GM06990 (cell line): Measurements from ENCODE around the gene HS3ST6.
A peak's percentile ranks its signal among the peaks of the same experiment; 100 is the strongest.
"Not testable (repeated sequence)": the region's sequence is repeated elsewhere in the genome, so short reads cannot be mapped to it uniquely, and the experiment has no call there.

Experiments
- DNase-seq: peaks from one replicate; pipeline ENCODE4 v3.0.0-alpha.2; 2011; ENCODE audit not compliant: insufficient read length; ENCODE audit errors: extremely low read depth
- H3K27me3 ChIP-seq: replicated peaks from 2 replicates; pipeline ENCODE4 v1.6.0; 2011; ENCODE audit warnings: low read length; ENCODE audit not compliant: control insufficient read depth, insufficient read depth
- H3K36me3 ChIP-seq: 2 replicates; pipeline ENCODE4 v1.5.1; 2011; ENCODE audit warnings: low read length; ENCODE audit not compliant: control insufficient read depth, insufficient read depth
- H3K4me3 ChIP-seq: replicated peaks from 2 replicates; pipeline ENCODE4 v1.5.1; 2011; ENCODE audit warnings: low read depth, mild to moderate bottlenecking, control low read depth, low read length
- TF ChIP-seq, protein P1 (sequence below): IDR thresholded peaks from 2 replicates; pipeline ENCODE4 v1.5.1; 2011; ENCODE audit warnings: low read length, control low read depth, mild to moderate bottlenecking, inconsistent platforms; ENCODE audit not compliant: insufficient read depth, poor library complexity, severe bottlenecking

HS3ST6 gene

GRCh38 chr16:1961651-1962067 lies 43.4 kb upstream of the HS3ST6 start:
- peak overlapping the region; percentile 13; the same call in 1 of the 2 replicates for H3K4me3 ChIP-seq
- DNase-seq: peak; percentile 25
- TF ChIP-seq, protein P1, sequence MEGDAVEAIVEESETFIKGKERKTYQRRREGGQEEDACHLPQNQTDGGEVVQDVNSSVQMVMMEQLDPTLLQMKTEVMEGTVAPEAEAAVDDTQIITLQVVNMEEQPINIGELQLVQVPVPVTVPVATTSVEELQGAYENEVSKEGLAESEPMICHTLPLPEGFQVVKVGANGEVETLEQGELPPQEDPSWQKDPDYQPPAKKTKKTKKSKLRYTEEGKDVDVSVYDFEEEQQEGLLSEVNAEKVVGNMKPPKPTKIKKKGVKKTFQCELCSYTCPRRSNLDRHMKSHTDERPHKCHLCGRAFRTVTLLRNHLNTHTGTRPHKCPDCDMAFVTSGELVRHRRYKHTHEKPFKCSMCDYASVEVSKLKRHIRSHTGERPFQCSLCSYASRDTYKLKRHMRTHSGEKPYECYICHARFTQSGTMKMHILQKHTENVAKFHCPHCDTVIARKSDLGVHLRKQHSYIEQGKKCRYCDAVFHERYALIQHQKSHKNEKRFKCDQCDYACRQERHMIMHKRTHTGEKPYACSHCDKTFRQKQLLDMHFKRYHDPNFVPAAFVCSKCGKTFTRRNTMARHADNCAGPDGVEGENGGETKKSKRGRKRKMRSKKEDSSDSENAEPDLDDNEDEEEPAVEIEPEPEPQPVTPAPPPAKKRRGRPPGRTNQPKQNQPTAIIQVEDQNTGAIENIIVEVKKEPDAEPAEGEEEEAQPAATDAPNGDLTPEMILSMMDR: no peak
- no peaks in the 10 kb centered on the region for H3K27me3 ChIP-seq
- peaks cover 21% of the 10 kb centered on the region for H3K36me3 ChIP-seq

DNA sequence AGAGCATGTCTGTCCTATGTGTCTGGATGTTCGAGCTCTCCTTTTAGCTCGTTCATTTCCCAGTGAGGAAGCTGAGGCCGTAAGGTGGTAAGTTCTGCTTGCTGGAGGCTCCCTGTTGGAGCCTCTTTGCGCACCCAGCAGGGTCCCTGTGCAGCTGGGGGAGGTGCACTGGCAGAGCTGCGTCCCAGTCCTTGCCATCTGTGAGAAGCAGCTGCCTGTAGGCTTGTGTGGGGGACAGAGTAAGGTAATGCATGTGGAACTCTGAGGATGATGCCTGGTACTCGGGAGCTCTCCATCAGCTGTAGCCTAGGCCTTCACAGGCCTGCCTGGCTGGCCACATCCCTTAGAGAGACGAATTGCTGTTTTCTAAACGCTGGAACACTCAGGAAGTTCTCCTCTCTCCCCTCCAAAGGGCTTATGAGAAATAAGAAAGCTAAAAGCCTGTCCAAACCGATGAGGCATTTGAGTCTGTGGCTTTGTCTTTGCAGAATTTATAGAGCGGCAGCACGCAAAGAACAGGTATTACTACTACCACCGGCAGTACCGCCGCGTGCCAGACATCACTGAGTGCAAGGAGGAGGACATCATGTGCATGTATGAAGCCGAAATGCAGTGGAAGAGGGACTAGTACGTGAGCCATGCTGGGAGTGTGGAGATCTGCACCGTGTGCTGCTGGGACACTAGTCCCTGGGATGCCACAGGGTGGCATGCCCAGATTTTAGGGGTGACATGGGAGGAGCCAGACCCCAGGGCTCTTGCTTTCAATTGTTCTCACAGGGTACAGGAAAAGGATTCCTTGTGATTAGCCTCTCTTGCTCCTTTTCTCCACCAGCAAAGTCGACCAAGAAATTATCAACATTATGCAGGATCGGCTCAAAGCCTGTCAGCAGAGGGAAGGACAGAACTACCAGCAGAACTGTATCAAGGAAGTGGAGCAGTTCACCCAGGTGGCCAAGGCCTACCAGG lies 42.7 kb upstream of the HS3ST6 start:
- DNase-seq: peak; percentile 74
- Histone ChIP-seq H3K27me3 (no peaks in the 10 kb centered on the region), H3K36me3 (peaks cover 21% of the 10 kb centered on the region), H3K4me3 (peak overlapping the region; percentile 69)
- TF ChIP-seq, protein P1: no peak

DNA sequence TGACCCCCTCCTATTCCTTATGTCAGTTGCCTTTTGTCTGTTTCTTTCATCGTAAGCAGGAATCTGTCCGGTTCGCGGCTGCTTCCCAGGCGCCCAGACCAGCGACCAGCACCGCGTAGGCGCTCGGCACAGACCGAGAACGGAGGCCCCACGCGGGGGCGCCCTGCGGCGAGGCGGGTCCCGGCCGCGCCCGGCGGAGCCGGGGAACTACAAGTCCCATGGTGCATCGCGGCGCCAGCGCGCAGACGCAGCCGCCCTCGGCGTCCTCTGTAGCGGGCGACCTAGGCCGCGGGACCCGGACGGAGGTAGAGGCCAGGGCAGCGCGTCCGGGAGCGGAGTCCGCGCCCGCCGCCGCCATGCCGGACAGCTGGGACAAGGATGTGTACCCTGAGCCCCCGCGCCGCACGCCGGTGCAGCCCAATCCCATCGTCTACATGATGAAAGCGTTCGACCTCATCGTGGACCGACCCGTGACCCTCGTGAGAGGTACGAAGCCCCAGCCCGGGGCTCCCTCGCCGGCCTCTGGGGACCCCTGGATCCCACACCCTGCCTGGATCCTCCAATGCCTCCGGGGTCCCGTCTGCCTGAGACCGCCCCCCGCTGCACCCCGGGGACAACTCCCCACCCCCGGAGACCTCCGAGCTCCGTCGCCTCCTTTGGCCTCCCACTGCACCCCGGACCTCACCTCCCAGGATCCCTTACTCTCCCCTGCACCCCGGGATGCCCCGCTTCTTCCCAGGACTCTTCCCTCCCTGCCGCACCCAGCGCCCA lies 41.2 kb upstream of the HS3ST6 start, which contains the start of gene NDUFB10:
Gene NDUFB10 (plus strand): TSS at position 270 of the 771 bp plus-strand sequence. CDS start 87 bp downstream, at position 357.
- DNase-seq: peak; percentile 95
- peaks cover 21% of the 10 kb centered on the region for H3K36me3 ChIP-seq
- no peaks in the 10 kb centered on the region for H3K27me3 ChIP-seq
- TF ChIP-seq, protein P1: peak; percentile 48
- peak within 1 kb of the TSS; percentile 69 for H3K4me3 ChIP-seq

DNA sequence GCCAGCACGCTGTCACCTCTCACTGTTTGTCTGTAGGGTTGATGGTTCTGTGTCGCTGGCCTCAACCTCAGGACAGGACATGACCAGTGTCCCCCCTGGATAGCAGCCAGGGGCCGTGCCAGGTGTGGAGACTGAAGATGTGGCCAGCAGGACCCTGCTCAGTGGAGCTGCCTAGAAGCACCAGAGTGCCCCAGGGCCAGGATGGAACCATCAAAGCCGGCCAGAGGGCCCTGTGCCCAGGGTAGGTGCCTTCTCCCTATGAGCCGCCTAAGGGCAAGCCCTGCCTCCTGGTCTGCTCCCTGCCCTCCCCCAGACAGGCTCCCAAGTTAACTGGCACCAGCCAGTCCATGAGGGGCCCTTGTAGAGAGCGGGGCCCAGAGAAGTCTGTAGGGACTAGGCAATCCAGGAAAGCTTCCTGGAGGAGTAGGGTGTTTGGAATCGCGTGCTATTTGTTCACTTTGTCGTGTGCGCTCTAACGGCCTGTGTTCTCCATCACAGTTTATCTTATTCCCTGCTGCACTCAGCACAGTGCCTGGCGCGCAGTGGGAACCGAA lies 40.6 kb upstream of the HS3ST6 start:
- no peaks in the 10 kb centered on the region for H3K27me3 ChIP-seq
- H3K4me3 ChIP-seq: no peak overlapping the region; the same call in 1 of the 2 replicates
- DNase-seq: peak; percentile 18
- TF ChIP-seq, protein P1: no peak
- peaks cover 19% of the 10 kb centered on the region for H3K36me3 ChIP-seq

DNA sequence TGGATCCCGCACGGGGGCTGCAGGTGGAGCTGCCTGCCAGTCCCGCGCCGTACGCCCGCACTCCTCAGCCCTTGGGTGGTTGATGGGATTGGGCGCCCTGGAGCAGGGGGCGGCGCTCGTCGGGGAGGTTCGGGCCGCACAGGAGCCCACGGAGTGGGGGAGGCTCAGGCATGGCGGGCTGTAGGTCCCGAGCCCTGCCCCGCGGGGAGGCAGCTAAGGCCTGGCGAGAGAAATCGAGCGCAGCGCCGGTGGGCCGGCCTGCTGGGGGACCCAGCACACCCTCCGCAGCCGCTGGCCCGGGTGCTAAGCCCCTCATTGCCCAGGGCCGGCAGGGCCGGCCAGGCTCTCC lies 39.9 kb upstream of the HS3ST6 start:
- H3K4me3 ChIP-seq, DNase-seq, H3K27me3 ChIP-seq: not testable (repeated sequence)
- H3K36me3 ChIP-seq: peaks cover 14% of the 10 kb centered on the region

DNA sequence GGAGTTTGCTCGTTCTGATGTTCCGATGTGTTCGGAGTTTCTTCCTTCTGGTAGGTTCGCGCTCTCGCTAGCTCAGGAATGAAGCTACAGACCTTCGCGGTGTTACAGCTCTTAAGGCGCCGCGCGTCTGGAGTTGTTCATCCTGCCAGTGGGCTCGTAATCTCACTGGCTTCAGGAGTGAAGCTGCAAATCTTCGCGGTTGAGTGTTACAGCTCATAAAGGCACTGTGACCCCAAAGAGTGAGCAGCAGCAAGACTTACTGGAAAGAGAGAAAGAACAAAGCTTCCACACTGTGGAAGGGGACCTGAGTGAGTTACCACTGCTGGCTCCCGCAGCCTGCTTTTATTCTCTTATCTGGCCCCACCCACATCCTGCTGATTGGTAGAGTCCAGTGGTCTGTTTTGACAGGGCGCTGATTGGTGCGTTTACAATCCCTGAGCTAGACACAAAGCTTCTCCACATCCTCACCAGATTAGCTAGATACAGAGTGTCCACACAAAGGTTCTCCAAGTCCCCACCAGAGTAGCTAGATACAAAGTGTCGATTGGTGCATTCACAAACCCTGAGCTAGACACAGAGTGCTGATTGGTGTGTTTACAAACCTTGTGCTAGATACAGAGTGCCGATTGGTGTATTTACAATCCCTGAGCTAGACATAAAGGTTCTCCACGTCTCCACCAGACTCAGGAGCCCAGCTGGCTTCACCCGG lies 39.4 kb upstream of the HS3ST6 start:
- not testable (repeated sequence) for H3K27me3 ChIP-seq, H3K4me3 ChIP-seq, DNase-seq
- peaks cover 10% of the 10 kb centered on the region for H3K36me3 ChIP-seq
